HG03025 (cell line): ENCODE data around the gene PTPRZ1.

Experiments used
- ATAC-seq: cut with Tn5 transposase; IDR thresholded peaks from one replicate; pipeline ENCODE4 v1.9.1; 2021; ENCODE audit warnings: mild to moderate bottlenecking, moderate library complexity; ENCODE audit not compliant: unreplicated experiment, low FRiP score

Gene PTPRZ1

DNA sequence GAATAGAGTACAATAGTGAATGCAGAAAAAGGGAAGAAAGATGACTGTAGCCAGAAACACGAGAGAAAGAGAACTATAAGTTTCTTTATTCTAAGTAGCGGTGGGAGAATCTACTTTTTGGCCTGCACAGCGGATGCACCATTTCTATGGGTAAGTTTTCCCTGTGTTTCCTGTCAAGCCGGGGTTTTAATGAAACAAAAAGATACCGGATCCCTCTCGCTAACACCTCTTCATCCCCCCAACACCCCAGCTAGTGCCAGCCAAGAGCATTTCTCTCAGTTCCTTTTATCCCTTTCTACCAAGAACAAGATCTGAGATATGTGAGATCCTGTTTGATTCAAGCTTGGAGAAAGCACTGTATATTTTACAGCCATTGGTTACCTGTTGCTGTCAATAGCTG is 14.7 kb downstream of the PTPRZ1 start:
- ATAC-seq: no peak

DNA sequence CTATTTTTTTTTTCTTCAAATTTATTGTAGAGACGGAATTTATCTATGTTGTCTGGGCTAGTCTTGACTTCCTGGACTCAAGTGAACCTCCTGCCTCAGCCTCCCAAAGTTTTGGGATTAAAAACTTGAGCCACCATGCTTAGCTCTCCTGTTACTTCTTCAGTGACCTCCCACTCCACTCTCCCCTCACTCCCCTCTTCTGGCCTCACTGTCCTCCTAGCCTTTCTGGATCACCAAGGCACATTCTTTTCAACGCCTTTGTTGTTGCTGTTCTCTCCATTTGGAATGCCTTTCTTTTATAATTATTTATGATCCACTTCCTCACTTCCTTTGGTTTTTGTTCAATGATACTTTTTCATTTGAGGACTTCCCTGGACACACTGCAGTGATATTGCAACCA is 17.9 kb downstream of the PTPRZ1 start:
- no peak for ATAC-seq

DNA sequence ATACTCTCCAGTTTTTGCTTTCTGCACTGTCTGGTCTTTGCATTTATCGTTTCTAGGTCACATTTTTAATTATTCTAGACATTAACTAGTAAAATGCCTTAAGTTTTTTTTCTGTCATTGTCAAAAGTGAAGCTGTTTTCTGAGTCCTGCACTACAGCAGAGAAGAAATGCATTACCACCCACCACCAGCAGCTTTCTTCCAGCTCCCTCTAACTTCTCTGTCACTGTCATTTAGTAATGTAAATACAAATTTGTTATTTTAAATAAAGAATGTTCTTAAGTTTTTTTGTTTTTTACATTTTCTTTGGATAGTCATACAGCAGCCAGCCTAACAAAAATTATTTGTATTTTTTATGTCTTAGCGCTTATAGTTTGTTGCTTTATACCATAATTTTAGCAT is 18.8 kb downstream of the PTPRZ1 start:
- no peak for ATAC-seq

DNA sequence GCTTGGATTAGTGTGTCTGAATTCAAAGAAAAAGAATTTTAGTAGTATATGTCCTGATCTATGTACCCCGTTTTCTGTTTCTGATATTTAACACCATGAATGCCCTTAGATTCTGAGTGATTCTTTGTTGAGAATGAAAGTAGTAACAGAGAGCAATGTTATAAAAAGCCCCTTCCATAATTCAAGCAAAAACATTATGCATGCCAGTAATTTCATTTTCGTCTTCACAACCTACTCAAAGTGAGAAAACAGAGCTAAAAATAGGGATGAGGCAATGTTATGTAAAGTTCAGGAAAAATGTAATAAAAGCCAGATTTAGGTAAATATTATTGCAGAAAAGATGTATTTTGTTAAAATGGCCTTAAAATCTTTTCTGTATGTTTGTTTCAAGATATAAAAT is 28.1 kb downstream of the PTPRZ1 start:
- ATAC-seq: no peak

DNA sequence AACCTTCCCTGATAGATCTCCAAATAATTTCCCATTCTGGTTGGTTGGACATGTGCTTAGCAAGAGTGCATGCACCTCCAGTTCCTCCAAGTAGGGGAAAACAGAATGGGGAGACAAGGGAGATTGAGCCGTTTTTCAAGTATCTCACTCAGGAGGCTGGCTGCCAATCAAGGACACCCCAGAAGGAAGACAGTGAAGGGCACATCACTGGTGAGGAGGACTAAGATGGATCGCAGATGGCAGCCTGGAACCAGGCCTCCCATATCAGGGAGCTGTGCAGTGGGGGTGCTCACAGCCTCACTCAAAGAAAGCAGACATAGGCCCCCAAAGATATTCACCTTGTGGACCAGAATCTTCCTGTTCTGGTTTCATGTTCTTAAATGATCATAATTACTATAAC is 31.2 kb downstream of the PTPRZ1 start:
- ATAC-seq: no peak

DNA sequence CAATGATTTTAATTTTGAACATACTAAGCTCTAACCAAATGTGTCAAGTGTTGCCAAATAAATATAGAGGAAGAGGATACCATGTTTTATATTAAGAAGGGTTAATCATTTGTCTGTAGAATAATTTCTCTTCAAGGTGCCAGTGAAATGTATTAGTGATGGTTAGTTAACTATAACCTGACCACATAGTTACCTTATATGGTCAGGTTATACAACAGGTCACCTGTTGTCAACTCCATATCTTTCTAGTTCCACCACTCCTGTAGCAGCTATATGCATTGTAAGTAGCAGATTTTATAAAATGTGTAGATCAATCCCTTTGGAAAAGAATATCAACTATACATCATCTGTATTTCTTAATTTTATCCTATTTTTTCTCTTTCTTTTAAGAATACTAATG is 35.1 kb downstream of the PTPRZ1 start:
- ATAC-seq: no peak

DNA sequence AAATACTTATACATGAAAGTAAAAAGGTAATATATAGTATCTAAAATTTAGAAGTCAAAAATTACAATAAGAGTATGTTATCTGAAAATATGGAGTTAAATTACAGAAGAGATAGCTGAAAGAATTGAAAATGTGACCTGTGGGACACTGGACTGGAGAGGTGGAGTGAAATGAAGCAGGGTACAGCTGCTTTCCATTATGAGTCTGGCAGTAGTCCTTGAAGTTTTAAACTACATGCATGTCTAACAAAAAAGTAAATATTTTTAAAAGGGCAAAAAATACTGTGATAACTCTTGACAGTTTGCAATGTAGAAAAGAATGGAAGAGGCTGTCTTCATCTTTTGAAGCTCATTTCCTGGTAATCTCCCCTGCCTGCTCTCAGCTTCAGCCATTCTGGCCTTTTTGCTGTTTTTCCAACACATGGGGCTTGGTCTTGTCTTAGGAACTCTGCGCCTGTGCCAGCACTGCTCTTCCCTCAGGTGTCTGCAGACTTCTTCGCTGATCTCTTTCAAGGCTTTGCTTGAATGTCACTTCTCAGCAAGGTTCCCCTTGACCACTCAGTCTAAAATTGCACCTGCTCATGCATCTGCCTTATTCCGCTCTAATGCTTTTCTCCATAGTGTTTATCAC is 36.9 kb downstream of the PTPRZ1 start:
- ATAC-seq: no peak

DNA sequence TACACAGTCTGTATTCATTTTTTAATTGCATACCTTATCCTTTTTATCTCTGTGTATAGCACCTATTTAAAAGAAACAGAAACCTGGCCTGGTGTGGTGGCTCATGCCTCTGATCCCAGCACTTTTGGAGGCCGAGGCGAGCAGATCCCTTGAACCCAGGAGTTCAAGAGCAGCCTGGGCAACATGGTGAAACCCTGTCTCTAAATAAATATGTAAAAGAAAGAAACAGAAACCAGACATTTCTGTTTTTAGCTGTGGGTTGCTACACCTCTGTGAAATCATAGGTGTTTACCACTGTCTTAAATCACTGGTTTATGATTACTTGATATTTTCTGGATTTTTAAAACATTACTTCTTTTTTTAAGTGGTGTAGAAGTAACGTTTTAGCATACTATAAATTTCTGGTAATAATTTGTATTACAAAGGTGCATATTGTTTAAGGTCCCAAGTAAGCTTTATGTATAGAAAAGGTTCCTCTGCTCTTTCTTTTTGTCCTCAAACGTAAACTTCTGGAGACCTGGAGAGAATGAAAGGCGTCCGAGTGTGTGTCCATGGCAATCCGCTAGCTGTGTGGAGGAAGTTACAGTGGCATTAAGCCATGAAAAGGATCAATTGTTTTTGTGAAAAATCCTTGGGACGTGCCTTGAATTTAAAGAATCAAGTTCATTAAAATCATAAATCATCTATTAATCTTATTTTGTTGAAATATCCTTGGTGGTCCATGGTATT is 41.1 kb downstream of the PTPRZ1 start:
- no peak for ATAC-seq

DNA sequence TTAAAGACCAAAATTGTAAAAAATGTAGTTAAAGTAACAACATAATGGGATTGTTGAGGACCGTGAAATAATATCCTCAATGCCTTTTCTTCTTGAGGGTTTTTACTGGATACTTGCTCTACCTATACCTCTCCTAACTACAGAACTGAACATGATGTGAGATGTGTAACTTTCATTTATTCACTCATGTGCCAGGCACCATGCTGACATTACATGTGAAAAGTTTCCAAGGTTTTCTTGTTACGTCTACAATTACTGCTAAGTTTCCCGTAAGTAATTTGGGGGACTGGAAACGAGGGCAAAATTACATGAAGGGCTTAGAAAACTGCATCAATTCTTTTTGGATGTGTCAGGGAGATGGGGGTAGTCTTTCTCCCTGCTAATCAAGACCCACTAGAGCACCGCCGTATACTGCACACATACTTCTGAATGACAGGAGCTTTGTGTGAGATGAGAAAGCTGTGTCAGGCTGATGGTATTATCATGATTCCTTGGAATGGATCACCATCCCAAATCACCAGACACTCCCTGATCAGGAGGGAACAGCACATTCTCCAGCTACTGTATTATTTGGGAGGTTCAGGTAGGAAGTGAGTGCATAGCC is 41.8 kb downstream of the PTPRZ1 start:
- ATAC-seq: no peak

DNA sequence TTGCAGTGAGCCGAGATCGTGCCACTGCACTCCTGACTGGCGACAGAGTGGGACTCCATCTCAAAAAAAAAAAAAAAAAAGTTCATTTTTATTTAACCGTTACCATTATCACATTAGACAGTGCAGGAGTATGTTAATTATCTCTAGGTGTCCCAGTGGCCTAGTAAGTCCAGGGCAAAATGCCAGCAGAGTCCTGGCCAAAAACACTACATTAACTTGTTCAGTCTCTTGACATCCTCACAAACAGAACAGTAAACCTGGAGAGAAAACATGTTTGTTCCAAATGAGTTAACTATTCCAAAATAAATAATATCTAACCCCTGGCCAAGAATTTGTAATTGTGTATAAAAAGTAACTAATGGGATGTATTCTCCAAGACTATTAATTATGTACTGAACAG is 43.2 kb downstream of the PTPRZ1 start:
- ATAC-seq: no peak

DNA sequence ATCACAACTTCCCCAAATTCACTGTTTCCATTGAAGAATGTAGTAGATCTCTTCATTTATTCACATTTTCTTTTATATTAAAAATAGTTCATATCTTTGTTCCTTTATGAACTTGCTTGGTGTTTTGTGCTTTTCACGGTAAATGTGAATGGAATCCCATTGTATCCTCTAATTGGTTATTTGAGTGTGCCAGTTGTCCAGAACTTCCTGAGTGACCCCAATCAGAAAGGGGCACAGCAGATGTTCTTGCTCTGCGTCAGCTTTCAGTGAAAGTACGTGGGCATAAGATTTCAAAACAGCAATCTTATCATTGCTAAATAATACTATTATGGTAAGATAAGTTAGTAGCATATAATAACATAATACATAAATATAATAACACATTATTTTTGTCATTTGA is 47.0 kb downstream of the PTPRZ1 start:
- ATAC-seq: no peak

DNA sequence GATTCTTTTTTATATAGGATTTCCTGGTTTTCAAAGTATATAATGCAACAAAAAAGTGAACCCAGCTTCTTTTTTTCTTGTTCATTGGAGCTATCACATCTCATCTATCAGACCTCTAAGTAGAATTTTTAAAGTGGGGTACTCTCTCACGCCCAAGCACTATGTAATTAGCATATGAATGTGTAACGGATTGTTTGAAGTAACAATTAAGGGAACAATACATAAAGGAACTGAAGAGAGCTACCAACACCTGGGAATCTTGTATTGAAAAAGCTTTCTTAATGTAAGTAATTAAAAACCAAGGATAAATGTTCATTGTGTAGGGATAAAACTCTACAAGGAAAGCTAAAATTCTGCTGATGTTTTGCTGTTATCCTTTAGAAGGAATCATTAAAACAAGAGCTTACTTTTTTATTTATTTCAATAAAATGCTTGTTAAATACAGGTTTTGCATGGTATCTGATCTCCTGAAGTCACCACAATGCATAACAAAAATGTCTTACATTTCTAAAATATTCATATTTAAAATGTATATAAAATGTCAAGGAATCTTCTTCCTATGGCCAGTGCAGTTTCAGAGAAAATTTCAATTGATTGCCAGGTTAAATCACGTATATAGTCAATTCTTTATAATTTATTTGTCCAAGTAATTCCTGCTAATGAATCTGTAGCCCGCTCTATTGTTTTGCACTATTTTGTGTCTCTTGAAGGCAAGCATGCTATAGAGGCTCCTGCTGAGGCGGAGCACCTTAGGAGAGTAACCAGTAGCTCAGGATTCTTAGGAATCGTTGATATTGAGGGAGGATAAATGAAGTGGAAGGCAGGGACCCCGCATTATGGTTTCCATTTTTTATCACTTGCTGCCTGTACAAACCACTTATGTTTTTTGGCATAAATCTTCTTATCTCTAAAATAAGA is 51.6 kb downstream of the PTPRZ1 start:
- ATAC-seq: no peak

DNA sequence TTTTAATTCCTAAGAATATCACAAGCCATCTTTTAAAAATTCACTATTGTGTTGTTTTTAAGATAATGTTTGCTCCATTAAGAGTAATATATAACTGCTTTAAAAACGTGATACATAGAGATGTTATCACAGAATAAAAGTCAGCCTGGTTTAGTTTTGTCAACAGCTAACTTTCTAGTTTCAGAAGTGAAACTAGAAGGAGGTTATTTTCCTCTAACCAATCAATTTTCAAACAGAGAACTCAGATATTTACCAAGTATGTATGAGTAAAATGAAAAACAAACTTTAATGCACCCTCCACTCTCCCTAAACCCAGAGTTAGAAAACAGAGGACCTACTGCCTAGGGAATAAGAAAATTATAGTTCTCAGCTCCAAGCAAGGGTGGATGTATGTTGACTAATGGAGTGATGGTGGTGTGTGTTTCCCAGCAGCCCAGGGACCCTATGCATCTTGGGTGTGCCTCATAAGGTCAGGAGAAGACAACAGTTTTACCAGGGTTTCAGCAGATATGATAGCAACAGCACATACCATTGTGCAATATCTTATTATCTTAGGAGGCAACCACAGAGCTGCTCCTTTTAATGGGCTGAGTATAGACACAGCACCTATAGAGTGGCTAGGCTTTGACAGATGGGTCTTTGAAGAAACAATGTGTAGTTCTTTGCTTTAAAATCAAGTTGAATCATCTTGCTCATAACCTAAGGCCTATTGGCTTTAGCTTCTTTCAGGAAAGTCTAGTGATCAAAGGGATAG is 58.4 kb downstream of the PTPRZ1 start:
- ATAC-seq: no peak

DNA sequence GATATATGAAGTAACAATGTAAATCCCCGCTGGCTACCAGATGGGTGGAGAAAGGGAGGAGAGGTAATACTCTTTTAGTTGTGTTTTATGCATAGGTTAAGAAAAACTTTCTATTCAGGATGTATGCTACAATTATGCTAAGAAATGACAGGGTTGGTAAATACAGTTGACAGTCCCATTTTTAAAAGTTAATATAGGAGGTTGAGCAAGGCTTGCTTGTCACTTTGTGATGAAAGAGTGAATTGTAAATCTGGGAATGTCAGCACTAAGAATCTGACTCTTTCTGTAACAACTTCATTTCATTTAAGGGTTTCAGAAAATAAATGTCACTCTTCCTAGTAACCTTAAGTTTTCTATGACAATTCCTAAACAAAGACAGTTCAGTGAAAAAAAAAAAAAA is 59.8 kb downstream of the PTPRZ1 start:
- no peak for ATAC-seq

DNA sequence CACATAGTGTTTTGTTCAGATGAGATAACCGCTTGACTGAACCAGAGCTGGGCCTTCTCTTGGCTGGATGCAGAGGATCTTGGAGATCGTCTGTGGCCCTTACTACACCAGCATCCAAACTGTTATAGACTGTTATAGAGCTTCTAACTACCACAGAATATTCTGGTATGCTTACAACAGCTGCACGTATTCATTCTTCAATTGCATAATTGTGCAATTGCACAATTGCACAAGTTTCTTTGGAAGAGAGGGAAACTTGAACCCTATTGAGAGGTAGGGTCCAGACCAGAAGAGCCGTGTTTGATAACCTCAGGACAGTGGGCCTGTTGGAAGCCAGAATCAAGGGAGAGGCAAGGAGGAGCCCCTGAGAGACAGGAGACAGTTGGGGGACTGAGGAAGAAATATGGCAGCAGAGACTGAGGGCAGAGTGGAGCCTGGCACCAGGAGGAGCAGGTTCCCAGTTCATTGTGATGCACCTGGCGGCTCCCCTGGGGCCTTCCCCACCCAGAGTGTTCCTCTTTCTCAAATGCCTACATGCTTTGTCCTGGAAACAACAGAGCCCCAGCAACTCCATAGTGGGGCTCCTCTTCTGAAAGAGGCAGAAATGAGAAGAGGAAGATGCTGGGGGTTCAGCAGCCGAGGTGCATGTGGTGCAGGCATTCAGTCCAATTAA is 64.1 kb downstream of the PTPRZ1 start:
- no peak for ATAC-seq

DNA sequence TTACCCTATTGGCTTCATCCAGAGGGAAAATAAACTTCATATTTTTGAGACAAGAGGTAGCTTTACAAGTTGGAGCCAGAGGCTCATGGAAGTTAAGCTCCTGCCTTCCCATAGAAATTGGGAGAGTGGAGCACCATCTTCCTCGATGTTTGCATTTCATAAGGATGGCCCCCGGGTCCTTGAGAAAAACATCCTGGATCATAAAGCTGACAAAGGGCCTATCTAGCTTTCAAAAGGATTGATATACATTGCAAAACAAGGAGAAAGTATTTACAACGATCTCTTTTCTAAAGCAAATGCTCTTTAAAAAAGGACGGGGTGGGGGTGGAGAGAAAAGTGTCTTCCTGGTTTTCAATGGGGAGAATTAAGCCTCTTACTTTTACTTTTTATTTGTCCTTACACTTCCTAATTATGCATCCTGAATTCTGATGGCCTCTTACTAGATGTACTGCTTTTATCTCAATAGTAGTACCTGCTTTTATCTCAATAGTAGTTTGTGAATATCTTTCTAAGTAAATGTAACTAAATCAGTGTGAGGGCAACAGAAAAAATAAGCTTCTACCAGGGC is 65.6 kb downstream of the PTPRZ1 start:
- ATAC-seq: no peak

DNA sequence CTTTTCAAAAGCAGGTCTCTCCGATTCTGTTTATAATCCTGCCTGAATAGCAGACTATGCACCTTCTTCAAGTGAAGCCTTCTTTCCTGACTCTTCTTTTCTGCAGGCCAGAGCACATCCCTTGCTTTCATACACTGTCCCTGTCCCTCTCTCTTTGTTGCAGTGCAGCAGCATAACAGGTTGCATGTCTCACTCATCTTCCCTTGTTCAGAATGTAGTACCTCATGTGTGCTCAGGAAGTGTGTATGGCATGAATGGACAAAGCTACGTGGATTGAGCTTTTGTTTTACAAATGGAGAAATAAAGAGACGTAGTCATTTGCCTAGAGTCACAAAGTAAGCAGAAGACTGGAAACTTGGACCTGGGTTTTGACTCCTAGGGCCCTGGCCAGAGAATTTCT is 68.0 kb downstream of the PTPRZ1 start:
- no peak for ATAC-seq

DNA sequence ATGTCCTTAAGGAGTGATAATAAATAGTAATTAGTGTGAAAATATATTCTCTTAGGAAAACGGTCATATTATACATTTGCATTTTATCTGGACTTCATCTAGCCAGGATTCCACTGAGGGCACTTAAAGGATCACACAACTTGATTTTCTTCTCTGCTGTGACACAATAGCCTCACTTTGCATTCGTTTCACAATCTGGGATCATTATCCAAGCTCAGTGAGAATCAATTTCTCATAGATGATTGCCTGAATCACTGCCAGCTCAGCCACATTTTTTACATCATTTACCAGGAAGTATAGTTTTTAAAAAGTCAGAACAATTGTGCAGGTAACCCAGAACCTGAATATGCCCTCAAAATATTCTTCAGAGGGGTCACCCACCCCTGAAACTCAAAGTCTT is 68.9 kb downstream of the PTPRZ1 start:
- ATAC-seq: no peak

DNA sequence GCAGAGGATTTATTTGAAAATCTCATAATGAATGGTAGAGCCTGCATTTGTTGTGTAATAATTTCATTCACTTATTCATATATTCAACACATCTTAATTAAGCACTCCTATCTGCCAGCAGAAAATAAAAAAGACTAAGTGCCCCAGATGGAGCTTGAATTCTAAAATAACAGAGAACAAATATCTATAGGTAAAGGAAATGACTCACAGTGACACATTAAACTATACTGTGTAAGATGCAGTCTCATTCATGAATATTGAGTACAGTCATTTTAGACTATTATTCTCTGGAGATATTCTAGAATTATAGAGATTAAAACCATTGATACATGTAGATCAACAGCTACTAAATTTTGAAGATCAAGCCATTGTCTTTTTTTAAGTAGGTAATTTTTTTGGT is 72.1 kb downstream of the PTPRZ1 start:
- ATAC-seq: no peak
